ENCODE data around the gene RHOU.
A peak's percentile ranks its signal among the peaks of the same experiment; 100 is the strongest.

RHOU gene

DNA sequence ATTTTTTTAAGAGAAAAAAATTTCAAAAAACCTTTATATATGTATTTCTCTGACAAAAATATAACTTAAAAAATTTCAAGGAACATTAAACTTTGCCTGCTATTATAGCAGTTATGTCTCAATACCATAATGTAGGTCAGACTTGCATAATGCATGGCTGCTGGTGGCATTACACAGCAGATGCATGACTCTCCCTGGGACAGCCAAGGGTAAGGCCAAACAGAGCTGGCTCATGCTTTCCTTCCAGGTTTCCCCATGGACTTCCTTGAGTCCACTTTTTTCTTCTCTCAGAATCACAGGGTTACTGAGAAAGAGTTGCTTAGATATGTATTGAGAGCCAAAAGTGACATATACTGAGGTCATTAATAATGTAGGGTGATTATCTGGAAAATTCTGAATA lies 43.7 kb downstream of the RHOU start:
- TF ChIP-seq GATA1 (IDR thresholded peaks at IDR 0.05; ENCODE audit: low read depth, low read length), result no peak
- TF ChIP-seq POLR2A (IDR thresholded peaks at IDR 0.05; ENCODE audit: low read length), result no peak
- DNase-seq, result no peak

GRCh38 chr1:228781161-228781808 lies 46.0 kb downstream of the RHOU start:
- DNase-seq, result peak in 1 of 2 experiments; percentile 1

GRCh38 chr1:228781809-228782661 lies 46.8 kb downstream of the RHOU start:
- TF ChIP-seq GATA1 (IDR thresholded peaks at IDR 0.05; ENCODE audit: low read depth, low read length) (no peak), POLR2A (IDR thresholded peaks at IDR 0.05; ENCODE audit: low read length) (no peak)
- no peak for DNase-seq

More at GRCh38 chr1:228781161-228781808, 46.0 kb downstream of the RHOU start:
- TF ChIP-seq GATA1 (IDR thresholded peaks at IDR 0.05; ENCODE audit: low read depth, low read length) (no peak), POLR2A (IDR thresholded peaks at IDR 0.05; ENCODE audit: low read length) (no peak)

DNA sequence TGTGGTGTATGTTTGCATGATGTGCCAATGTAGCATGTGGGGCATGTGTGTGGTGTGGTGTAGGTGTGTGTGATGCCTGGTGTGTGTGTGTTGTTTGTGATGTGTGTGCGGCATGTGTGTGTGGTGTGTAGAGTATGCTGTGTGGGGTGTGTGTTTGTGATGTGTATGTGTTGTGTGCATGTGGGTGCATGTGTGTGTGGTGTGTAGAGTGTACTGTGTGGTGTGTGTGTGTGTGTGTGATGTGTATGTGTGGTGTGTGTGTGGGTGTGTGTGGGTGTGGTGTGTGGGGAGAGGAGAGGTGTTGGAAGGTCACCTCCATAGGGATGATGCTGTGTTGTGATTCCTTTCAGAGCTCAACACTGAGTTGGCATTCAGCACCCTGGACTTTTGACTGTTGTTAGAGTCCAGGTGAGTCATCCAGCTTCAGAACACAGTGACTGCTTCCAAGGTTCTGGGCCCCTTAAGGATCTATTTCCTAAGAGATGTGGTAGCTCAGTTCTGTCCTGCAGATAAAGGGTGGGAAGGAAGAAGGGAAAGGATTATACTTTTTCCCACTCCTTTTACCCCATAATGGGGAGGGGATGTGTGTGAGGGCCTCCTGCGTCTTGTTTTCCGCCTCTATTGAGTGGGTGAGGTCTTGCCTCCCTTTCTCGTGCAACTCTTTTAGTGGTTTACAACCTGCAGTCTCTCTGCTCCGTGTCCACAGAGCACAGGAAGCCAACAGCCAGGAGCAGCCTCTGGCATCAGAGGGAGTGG lies 47.6 kb downstream of the RHOU start:
- DNase-seq, result no peak
- TF ChIP-seq GATA1 (IDR thresholded peaks at IDR 0.05; ENCODE audit: low read depth, low read length) (no peak), POLR2A (IDR thresholded peaks at IDR 0.05; ENCODE audit: low read length) (no peak)

GRCh38 chr1:228783418-228784040 lies 48.2 kb downstream of the RHOU start:
- TF ChIP-seq GATA1 (IDR thresholded peaks at IDR 0.05; ENCODE audit: low read depth, low read length) (no peak), POLR2A (IDR thresholded peaks at IDR 0.05; ENCODE audit: low read length) (no peak)
- peak in 1 of 2 experiments; percentile 4 for DNase-seq

GRCh38 chr1:228784181-228784580 lies 48.9 kb downstream of the RHOU start:
- DNase-seq, result no peak

DNA sequence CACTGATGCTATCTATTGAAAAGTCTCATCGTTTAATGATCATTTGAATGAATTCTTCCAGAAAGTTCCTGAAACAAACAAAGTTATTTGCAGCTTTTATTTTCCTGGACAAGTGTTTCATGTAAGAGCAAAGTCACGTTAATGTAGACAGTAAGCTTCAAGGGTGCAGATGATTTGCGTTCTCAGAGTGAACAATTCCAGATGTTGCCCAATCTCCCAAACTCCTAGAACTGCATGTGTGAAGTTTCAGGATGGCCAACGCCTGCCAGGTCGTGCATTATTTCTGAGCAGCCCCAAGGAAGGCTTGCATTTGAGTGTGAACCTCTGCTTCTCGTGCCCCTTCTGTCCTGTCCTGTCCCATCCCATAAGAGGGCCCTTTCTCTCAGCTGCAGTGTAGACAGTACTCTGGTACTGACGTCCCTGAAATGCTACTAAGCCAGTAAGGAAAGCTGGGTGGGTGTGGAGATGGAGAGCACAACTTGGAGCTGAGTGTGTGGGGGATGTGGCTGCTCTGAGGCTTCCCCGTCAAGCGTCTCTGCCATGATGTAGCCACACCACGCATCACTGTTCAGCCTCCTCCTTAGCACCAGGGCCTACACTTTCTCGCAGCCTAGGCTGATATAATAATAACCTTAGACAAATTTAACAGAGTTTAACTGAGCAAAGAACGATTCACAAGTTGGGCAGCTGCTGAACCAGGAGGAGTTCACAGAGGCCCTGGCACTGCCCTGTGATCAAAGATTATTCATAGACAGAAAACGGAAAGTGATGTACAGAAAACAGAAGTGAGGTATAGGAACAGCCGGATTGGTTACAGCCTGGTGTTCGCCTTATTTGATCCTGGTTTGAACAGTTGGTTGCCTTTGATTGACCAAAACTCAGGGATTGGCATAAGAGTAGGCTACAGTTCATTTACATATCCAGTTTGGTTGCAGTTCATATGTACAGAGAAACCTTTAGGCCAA lies 50.4 kb downstream of the RHOU start:
- no peak for TF ChIP-seq POLR2A (IDR thresholded peaks at IDR 0.05; ENCODE audit: low read length)
- no peak for TF ChIP-seq GATA1 (IDR thresholded peaks at IDR 0.05; ENCODE audit: low read depth, low read length)
- no peak for DNase-seq

More at GRCh38 chr1:228784181-228784580, 48.9 kb downstream of the RHOU start:
- no peak for TF ChIP-seq GATA1 (IDR thresholded peaks at IDR 0.05; ENCODE audit: low read depth, low read length)
- no peak for TF ChIP-seq POLR2A (IDR thresholded peaks at IDR 0.05; ENCODE audit: low read length)

DNA sequence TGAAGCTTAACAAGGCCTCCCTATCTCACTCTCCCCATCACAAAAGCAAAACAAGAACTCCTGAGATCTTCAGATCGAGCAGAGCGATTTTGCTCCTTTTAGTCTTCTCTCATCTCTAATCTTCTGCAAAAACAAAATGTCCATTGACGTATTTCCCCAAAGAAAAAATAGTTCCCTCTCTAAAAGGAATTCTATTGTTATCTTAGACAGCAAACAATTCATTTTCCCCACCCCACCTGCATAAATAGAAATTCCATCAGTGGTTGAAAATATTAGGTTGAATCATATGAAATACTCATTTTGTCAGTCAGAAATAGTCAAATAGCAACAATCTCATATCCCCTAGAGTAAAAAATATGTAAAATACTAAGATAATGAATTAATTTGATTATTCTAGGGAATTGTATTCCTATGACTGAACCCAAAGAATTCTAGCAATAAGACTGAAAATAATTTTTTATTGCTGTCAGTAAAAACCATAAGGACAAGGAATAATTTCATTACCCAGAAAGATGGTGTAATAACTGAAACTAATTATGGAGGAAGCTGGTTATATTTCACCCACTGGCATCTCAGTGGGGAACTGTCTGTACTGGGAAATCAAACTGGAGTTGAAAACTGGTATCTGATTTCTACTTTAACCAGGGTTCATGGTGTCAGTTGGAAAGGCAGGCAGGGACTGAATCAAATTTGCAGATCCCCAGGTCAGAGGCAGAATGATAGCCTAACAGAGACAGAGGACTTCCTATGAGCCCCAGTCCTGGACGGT lies 51.3 kb downstream of the RHOU start:
- no peak for DNase-seq
- TF ChIP-seq POLR2A (IDR thresholded peaks at IDR 0.05; ENCODE audit: low read length) (no peak), GATA1 (IDR thresholded peaks at IDR 0.05; ENCODE audit: low read depth, low read length) (no peak)

- no peak for TF ChIP-seq GATA1 (IDR thresholded peaks at IDR 0.05; ENCODE audit: low read depth, low read length)
- no peak for TF ChIP-seq POLR2A (IDR thresholded peaks at IDR 0.05; ENCODE audit: low read length)
- no peak for DNase-seq
Observed at GRCh38 chr1:228791791-228792190, 56.5 kb downstream of the RHOU start.

DNA sequence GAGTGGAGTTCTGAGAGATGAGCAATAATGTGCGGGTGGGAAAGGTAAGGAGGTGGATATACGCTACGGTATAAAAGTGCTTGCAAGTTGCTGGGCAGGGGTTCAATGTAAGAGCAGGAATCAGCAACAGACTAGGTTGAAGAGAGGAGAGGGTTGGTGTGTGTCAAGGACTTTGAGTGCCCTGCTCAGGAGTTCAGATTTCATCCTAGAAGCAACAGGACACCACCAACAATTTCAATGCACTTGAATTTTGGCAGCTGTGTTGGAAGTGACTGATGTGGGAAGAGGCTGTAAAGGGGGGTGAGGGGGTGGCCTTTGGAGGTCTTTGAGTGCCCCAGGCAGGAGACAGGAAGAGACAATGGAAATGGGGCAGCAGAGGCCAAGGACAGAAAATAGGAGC lies 57.3 kb downstream of the RHOU start:
- no peak for TF ChIP-seq POLR2A (IDR thresholded peaks at IDR 0.05; ENCODE audit: low read length)
- TF ChIP-seq GATA1 (IDR thresholded peaks at IDR 0.05; ENCODE audit: low read depth, low read length), result no peak
- DNase-seq, result no peak

DNA sequence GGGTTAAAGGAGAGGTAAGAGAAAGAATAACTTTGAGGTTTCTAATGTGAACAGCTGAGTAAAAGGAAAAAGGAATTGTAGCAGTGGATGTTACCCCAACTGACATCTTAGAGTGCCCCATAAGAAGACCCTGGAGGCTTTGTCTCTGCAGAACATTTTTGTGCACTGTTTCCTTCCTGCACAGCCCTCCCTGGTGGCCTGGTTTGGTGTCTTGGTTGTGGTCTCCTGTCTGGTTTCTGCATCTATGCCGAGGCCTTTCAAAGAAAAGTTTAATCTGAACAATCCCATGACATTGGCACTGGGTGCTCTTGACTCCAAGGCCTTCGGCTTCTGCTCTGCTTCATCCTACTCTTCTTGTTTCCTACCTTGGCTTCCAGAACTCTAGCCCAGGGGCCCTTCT lies 57.8 kb downstream of the RHOU start:
- no peak for DNase-seq
- TF ChIP-seq GATA1 (IDR thresholded peaks at IDR 0.05; ENCODE audit: low read depth, low read length), result no peak
- no peak for TF ChIP-seq POLR2A (IDR thresholded peaks at IDR 0.05; ENCODE audit: low read length)

DNA sequence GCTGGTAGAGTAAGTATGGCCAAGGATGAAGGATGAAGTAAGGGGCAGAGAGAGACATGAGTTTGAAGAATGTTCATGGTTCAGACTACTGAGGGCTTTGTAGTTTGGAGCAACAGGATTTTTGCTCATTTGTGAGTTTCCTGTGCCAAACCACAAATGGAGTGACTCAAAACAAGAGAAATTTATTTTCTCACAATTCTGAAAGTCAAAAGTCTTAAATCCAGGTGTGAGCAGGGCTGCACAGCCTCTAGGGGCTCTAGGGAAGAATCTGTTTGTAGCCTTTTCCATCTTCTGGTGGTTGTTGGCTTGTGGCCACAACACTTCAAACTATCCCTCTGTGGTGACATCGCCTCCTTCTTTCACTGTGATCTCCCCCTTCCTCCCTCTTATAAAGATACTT lies 58.9 kb downstream of the RHOU start:
- DNase-seq, result no peak
- TF ChIP-seq POLR2A (IDR thresholded peaks at IDR 0.05; ENCODE audit: low read length), result no peak
- TF ChIP-seq GATA1 (IDR thresholded peaks at IDR 0.05; ENCODE audit: low read depth, low read length), result no peak
